ENCODE data around the gene ZNF580. TPM values are rescaled to one million over a fixed set of nuclear protein-coding genes. Genes with fewer than 3 reads are reported as not detected.

ZNF580 gene
- total and polyA plus RNA-seq, 9 of the 15 experiments (the other 6 are each of a cell fraction or from before 2014, with no cell fraction given) = 2.3 to 47.4 (median 6.0) TPM

DNA sequence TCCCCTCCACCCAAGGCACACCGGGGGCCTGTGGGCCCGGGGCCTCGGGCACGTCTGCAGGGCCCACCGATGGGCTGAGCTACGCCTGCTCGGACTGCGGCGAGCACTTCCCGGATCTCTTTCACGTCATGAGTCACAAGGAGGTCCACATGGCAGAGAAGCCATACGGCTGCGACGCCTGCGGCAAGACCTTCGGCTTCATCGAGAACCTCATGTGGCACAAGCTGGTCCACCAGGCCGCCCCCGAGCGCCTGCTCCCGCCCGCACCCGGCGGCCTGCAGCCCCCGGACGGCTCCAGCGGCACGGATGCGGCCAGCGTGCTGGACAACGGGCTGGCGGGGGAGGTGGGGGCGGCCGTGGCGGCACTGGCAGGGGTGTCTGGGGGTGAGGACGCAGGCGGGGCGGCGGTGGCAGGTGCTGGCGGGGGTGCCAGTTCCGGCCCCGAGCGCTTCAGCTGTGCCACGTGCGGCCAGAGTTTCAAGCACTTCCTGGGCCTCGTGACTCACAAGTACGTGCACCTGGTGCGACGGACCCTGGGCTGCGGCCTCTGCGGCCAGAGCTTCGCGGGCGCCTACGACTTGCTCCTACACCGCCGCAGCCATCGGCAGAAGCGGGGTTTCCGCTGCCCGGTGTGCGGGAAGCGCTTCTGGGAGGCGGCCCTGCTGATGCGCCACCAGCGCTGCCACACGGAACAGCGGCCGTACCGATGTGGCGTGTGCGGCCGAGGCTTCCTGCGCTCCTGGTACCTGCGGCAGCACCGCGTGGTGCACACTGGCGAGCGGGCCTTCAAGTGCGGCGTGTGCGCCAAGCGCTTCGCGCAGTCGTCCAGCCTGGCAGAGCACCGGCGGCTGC is 25.0 kb upstream of the ZNF580 start (continued):
- TF ChIP-seq, protein P1, sequence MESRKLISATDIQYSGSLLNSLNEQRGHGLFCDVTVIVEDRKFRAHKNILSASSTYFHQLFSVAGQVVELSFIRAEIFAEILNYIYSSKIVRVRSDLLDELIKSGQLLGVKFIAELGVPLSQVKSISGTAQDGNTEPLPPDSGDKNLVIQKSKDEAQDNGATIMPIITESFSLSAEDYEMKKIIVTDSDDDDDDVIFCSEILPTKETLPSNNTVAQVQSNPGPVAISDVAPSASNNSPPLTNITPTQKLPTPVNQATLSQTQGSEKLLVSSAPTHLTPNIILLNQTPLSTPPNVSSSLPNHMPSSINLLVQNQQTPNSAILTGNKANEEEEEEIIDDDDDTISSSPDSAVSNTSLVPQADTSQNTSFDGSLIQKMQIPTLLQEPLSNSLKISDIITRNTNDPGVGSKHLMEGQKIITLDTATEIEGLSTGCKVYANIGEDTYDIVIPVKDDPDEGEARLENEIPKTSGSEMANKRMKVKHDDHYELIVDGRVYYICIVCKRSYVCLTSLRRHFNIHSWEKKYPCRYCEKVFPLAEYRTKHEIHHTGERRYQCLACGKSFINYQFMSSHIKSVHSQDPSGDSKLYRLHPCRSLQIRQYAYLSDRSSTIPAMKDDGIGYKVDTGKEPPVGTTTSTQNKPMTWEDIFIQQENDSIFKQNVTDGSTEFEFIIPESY (CRISPR knock-in tag; IDR thresholded peaks at IDR 0.05) = peak; percentile 94

DNA sequence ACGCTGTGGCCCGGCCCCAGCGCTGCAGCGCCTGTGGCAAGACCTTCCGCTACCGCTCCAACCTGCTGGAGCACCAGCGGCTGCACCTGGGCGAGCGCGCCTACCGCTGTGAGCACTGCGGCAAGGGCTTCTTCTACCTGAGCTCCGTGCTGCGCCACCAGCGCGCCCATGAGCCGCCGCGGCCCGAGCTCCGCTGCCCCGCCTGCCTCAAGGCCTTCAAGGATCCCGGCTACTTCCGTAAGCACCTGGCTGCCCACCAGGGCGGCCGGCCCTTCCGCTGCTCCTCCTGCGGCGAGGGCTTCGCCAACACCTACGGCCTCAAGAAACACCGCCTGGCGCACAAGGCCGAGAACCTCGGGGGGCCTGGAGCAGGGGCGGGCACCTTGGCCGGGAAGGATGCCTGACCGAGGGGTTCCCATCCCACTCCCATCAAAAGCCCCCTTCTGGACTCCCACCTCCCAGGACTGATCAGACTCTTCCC is 24.4 kb upstream of the ZNF580 start:
- FAIRE-seq (no peak), ATAC-seq (no peak), DNase-seq (ENCODE audit: extremely low read depth in 1 of 4, low spot score in 3 of 4) (no peak)
- H3K4me2 ChIP-seq (ENCODE audit: insufficient read depth, low read length) = no peak overlapping the region
- no peaks in the 10 kb centered on the region; the same call in 1 of the 2 replicates for H4K20me1 ChIP-seq (replicated peaks; ENCODE audit: control insufficient read depth, insufficient read depth, low read length)
- no peak overlapping the region for H3K27ac ChIP-seq (ENCODE audit: extremely low read depth, low read depth, low read length)
- CTCF ChIA-PET (ENCODE audit: low intra/inter-chr PET ratio) = no interaction called here
- POLR2A ChIA-PET = interaction anchor here (0.7 to 1.7 kb wide), 2 partner anchors 12 to 314 kb away, joined by 3 to 6 read pairs; no protein-coding TSS in a partner anchor
- H3K9me1 ChIP-seq (ENCODE audit: control insufficient read depth, insufficient read depth, low read length) = peaks cover 3% of the 10 kb centered on the region
- H3K36me3 ChIP-seq (ENCODE audit: control insufficient read depth, insufficient read depth, low read length) = peaks cover 35% of the 10 kb centered on the region; the same call in 2 of the 3 replicates
- no peaks in the 10 kb centered on the region for H3K27me3 ChIP-seq (ENCODE audit: control insufficient read depth in 2 of 2, insufficient read depth in 2 of 2, low read length in 2 of 2)
- intact Hi-C loops (cut with micrococcal nuclease) (no loop called here), in situ Hi-C loops (cut with MboI) (no loop called here)
- BruUV-seq (replicated peaks) = no TSS peak
- no peak overlapping the region for H3K4me3 ChIP-seq
- peaks cover 0 to 5% of the 10 kb centered on the region in 2 experiments; a peak in 2 of 5 replicates for H3K4me1 ChIP-seq (replicated peaks in 1 of 2; ENCODE audit: control insufficient read depth in 2 of 2, insufficient read depth in 2 of 2, low read length in 2 of 2)
- no peak overlapping the region for H3K9ac ChIP-seq (ENCODE audit: insufficient read depth in 1 of 2, low read depth in 2 of 2, low read length in 2 of 2)
- H2AFZ ChIP-seq (ENCODE audit: low read depth, low read length) = no peak overlapping the region
- no peaks in the 10 kb centered on the region for H3K9me3 ChIP-seq (replicated peaks; ENCODE audit: control insufficient read depth, insufficient read depth, low read depth, low read length)
- 99% methylated on average over 34 of the region's 38 CpGs for WGBS (ENCODE audit: insufficient coverage, low coverage, missing lambda C conversion rate)
- peaks cover 6% of the 10 kb centered on the region; the same call in 1 of the 3 replicates for H3K79me2 ChIP-seq (ENCODE audit: control insufficient read depth, insufficient read depth, low read length)
- TF ChIP-seq IRF2 (CRISPR knock-in tag; IDR thresholded peaks at IDR 0.05) (no peak), SIN3A (IDR thresholded peaks at IDR 0.05; ENCODE audit: borderline replicate concordance in 2 of 2, control insufficient read depth in 1 of 2, low read depth in 2 of 2, low read length in 2 of 2) (no peak), GABPB2 (CRISPR knock-in tag; conservative IDR thresholded peaks at IDR 0.05) (no peak), RBM17 (IDR thresholded peaks at IDR 0.05; ENCODE audit: borderline replicate concordance, low read depth, low read length) (no peak), ESRRA (IDR thresholded peaks at IDR 0.05; ENCODE audit: borderline replicate concordance, low read depth) (no peak), ZKSCAN8 (CRISPR knock-in tag; IDR thresholded peaks at IDR 0.05) (no peak), DNMT1 (IDR thresholded peaks at IDR 0.05) (no peak), ZNF354B (CRISPR knock-in tag; IDR thresholded peaks at IDR 0.05) (no peak)
- TF ChIP-seq, protein P1 (CRISPR knock-in tag; IDR thresholded peaks at IDR 0.05) = peak; percentile 26; the same call in 1 of the 2 replicates
- TF ChIP-seq, protein P2, sequence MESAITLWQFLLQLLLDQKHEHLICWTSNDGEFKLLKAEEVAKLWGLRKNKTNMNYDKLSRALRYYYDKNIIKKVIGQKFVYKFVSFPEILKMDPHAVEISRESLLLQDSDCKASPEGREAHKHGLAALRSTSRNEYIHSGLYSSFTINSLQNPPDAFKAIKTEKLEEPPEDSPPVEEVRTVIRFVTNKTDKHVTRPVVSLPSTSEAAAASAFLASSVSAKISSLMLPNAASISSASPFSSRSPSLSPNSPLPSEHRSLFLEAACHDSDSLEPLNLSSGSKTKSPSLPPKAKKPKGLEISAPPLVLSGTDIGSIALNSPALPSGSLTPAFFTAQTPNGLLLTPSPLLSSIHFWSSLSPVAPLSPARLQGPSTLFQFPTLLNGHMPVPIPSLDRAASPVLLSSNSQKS (CRISPR knock-in tag; IDR thresholded peaks at IDR 0.05) = no peak
- TF ChIP-seq, protein P3, sequence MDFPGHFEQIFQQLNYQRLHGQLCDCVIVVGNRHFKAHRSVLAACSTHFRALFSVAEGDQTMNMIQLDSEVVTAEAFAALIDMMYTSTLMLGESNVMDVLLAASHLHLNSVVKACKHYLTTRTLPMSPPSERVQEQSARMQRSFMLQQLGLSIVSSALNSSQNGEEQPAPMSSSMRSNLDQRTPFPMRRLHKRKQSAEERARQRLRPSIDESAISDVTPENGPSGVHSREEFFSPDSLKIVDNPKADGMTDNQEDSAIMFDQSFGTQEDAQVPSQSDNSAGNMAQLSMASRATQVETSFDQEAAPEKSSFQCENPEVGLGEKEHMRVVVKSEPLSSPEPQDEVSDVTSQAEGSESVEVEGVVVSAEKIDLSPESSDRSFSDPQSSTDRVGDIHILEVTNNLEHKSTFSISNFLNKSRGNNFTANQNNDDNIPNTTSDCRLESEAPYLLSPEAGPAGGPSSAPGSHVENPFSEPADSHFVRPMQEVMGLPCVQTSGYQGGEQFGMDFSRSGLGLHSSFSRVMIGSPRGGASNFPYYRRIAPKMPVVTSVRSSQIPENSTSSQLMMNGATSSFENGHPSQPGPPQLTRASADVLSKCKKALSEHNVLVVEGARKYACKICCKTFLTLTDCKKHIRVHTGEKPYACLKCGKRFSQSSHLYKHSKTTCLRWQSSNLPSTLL (IDR thresholded peaks at IDR 0.05) = no peak
